Esophagus squamous epithelium (tissue), 4 donors: ENCODE data around the gene IQSEC3.

ENCODE experiments used
- CTCF ChIP-seq, 6 experiments: fragments of 450-650 bp in 4 of 6; fragments of 200-600 bp in 2 of 6; sonication (generic) in 2 of 6; IDR thresholded peaks; one replicate each; pipeline ENCODE4 v1.5.1; 2016 to 2019; ENCODE audit warnings: antibody characterized with exemption in 6 of 6, mild to moderate bottlenecking in 4 of 6, moderate library complexity in 4 of 6
- POLR2A ChIP-seq, 4 donors: fragments of 450-650 bp; IDR thresholded peaks; one replicate each; pipeline ENCODE4 v1.6.1; 2017; ENCODE audit warnings: antibody characterized with exemption in 4 of 4, mild to moderate bottlenecking in 4 of 4, moderate library complexity in 3 of 4

- TF ChIP-seq CTCF (IDR thresholded peaks at IDR 0.05) (no peak), POLR2A (IDR thresholded peaks at IDR 0.05) (no peak)
Measured at GRCh38 chr12:120951-121350, 54.4 kb downstream of the IQSEC3 start.
